ENCODE data around the gene OR51Q1. TPM values are rescaled to one million over a fixed set of nuclear protein-coding genes. Genes with fewer than 3 reads are reported as not detected.

The OR51Q1 gene
- total RNA-seq: not detected in 2 replicates

GRCh38 chr11:5421811-5422210, at the start of gene OR51Q1:
Gene OR51Q1 (plus strand): TSS chr11:5422111. CDS start chr11:5422201, 90 bp downstream.

GRCh38 chr11:5383576-5383975, 38.3 kb upstream of the OR51Q1 start, which contains the start of gene OR51M1:
Gene OR51M1 (plus strand): TSS chr11:5383812. CDS start chr11:5389399, 5,587 bp downstream.

GRCh38 chr11:5441414-5441813, 19.5 kb downstream of the OR51Q1 start, which contains the start of gene OR51I1:
Gene OR51I1 (minus strand): TSS chr11:5441514. CDS start chr11:5441514, 0 bp downstream.

GRCh38 chr11:5449023-5449422, 27.1 kb downstream of the OR51Q1 start, which contains the start of gene OR51I2:
Gene OR51I2 (plus strand): TSS chr11:5449323. CDS start chr11:5453489, 4,166 bp downstream.

Other genes with a start within 250 kb of the OR51Q1 start
- gene OR51V1, start 221.4 kb upstream of the OR51Q1 start, total RNA-seq: not detected in 2 replicates
- not detected in 2 replicates for gene HBB, start 195.0 kb upstream of the OR51Q1 start, total RNA-seq
- gene HBD, start 187.6 kb upstream of the OR51Q1 start, total RNA-seq: not detected in 2 replicates
- not detected in 2 replicates for gene HBG1, start 172.3 kb upstream of the OR51Q1 start, total RNA-seq
- not detected in 2 replicates for gene HBG2, start 167.3 kb upstream of the OR51Q1 start, total RNA-seq
- gene HBE1, start 152.2 kb upstream of the OR51Q1 start, total RNA-seq: not detected in 2 replicates
- not detected in 2 replicates for gene OR51B4, start 120.2 kb upstream of the OR51Q1 start, total RNA-seq
- not detected in 2 replicates for gene OR51B2, start 97.8 kb upstream of the OR51Q1 start, total RNA-seq
- gene OR51B5, start 78.6 kb upstream of the OR51Q1 start, total RNA-seq: not detected in 2 replicates
- not detected in 2 replicates for gene OR51B6, start 70.6 kb upstream of the OR51Q1 start, total RNA-seq
- not detected in 2 replicates for gene OR51M1, start 38.3 kb upstream of the OR51Q1 start, total RNA-seq
- not detected in 2 replicates for gene OR51I1, start 19.4 kb downstream of the OR51Q1 start, total RNA-seq
- gene OR51I2, start 27.2 kb downstream of the OR51Q1 start, total RNA-seq: not detected in 2 replicates
- not detected in 2 replicates for gene OR52D1, start 66.6 kb downstream of the OR51Q1 start, total RNA-seq
- not detected in 2 replicates for gene UBQLN3, start 87.8 kb downstream of the OR51Q1 start, total RNA-seq
- not detected in 2 replicates for gene UBQLNL, start 94.6 kb downstream of the OR51Q1 start, total RNA-seq
- not detected in 2 replicates for gene OR52H1, start 126.4 kb downstream of the OR51Q1 start, total RNA-seq
- gene OR52B6, start 158.8 kb downstream of the OR51Q1 start, total RNA-seq: not detected in 2 replicates
- 2.7 and 2.8 TPM in 2 replicates for gene TRIM6, start 174.5 kb downstream of the OR51Q1 start, total RNA-seq
- gene TRIM34, start 202.9 kb downstream of the OR51Q1 start, total RNA-seq: 4.9 and 6.5 TPM in 2 replicates

All from hair follicular keratinocyte (primary cell).